ENCODE data around the gene ZNF496.

DNA sequence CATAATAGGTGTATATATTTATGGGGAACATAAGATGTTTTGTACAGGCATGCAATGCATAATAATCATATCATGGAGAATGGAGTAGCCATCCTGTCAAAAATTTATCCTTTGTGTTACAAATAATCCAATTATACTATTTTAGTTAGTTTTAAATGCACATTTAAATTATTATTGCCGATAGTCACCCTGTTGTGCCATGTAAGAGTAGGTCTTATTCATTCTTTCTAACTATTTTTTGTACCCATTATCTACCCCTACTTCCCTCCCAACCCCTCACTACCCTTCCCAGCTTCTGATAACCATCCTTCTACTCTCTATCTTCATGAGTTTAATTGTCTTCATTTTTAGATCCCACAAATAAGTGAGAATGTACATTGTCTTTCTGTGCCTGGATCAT is 84.1 kb downstream of the ZNF496 start:
- no peak for TF ChIP-seq POLR2A (IDR thresholded peaks at IDR 0.05)
- no peak for TF ChIP-seq CTCF (IDR thresholded peaks at IDR 0.05)

Data from adrenal gland (tissue), 5 donors.